ENCODE data around the gene SELP.

The SELP gene

DNA sequence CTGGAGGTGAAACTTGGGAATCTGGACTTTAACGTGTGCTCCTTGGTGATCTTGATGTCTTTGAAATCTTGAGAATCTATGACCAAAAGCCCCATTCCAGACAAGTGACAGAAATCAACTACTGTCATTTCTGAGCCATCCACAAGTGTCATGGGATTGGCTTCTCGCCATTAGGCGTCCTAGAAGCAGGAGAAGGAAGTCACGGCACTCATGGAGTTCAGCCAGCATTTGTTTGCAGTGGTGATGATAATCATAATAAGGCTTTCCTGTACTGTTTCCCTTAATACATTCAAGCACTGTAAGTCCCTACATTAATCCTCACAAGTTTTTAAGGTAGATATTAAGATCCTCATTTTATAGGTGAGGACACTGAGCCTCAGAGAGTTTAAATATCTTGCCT, 55.6 kb downstream of the SELP start:
- ATAC-seq = no peak

DNA sequence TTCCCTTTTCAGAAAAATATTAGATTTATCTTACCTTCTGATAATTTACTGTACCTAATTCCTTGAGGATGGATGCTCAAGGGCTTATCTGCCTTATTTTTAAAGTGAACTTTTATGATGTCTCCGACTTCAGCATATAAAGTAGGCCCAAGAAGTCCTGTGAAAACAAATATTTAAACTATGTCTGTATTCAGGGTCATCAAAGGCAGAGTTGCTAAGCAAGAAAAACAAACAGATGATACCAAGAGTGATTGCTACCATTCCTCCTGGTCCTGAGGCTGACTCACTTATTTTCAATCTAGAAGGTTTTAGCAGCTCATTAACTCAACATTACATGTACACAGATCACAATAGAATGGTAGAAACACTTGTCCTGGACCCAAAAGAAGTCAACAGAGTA, 57.7 kb downstream of the SELP start:
- ATAC-seq = peak; percentile 56 to 81

DNA sequence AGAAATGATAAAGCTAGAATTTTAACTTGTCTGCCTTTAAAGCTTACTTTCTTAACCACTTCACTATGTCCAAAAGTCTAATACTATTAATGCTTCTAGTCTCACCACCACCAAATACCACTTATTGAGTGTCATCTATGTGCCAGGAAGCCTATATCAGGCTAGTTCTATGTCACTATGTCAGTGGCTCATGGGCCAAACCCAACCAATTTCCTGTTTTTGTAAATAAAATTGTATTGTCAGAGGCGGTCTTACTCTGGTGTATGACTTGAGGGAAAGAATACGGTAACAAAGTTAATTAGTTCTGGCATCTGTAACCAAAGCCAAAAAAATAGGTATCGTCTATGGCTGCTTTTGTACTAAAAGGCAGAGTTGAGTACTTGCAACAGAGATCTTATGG, 58.5 kb downstream of the SELP start:
- ATAC-seq = peak in 1 of 2 donors; percentile 34

GRCh38 chr1:169570172-169570574, 59.8 kb downstream of the SELP start:
- ATAC-seq = no peak

DNA sequence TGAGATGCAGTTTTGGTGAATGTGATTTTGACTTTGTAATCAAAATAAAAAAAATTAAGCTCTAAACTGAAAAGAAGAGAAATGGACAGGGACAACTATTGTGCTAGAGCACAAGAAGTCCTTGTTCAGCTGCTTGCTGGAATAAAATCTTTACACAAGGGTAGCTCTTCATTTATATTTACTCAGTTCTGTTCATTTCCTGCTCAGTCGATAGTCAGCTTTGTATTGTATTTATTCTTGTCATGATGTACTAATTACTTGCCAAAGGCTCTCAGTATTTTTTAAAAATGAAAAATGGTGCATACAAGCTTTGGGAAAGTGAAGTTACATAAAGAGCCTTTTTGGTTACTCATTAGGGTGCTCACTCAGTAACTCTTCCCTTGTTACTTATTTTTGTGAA, 61.4 kb downstream of the SELP start:
- ATAC-seq = no peak

GRCh38 chr1:169565335-169566271, 64.3 kb downstream of the SELP start:
- ATAC-seq = no peak

DNA sequence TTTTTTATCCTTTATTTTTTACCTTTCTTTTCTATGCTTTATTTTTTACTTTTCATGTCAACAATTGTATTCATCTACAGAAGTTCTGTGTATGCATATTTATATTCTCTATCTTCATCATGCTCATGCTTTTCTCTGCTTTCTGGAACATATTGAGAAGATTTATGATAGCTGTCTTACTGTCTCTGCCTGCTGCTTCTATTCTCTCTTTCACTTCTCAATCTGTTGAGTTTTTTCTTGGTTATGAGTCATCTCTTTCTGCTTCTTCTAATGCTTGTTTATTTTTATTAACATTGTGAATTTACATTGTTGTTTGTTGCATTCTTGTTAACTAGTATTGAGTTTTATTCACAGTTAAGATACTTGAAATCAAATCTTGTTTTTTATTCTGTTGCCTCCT, 66.3 kb downstream of the SELP start:
- peak; percentile 56 to 60 for ATAC-seq

DNA sequence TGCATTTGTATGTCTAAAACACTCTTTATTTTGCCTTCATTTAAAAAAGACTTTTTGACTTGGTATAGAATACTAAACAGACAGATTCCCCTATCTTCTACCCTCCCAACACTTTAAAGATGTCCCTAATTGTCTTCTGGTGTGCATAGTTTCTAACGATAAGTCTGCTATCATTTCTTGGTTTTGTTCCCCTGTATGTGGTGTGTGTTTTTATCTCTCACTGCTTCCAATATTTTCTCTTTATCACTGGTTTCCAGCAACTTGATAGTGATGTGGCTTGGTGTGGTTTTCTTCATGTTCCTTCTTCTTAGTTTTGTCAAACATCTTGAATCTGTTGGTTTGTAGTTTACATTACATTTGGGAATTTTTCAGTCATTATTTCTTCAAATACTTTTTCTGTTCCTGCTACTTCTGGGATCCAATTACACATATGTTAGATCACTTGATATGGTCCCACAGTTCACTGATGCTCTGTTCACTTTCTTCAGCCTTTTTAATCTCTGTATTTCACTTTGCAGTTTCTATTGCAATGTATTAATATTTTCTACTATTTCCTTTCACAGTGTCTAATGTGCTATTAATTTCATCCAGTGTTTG, 66.8 kb downstream of the SELP start:
- no peak for ATAC-seq

GRCh38 chr1:169561692-169562091, 68.2 kb downstream of the SELP start:
- ATAC-seq = no peak

DNA sequence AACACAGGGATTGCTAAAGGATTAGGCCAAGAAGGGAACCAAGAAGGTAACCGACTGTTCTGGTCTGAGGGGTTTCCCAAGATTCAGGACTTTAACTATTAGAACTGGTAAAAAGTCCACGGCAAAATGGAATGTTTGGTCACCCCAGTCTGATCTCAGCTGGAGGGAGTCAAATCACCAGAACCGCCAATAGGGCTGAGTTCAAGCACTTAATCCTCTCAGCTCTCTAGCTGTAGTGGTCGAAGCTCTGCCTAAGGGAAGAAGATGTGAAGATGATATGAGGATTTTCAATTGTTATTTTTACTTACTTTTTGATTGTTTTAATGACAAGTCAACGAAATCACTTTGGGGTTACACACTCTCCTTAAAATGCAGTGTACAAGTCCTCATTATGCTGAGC, 72.8 kb downstream of the SELP start:
- no peak for ATAC-seq

DNA sequence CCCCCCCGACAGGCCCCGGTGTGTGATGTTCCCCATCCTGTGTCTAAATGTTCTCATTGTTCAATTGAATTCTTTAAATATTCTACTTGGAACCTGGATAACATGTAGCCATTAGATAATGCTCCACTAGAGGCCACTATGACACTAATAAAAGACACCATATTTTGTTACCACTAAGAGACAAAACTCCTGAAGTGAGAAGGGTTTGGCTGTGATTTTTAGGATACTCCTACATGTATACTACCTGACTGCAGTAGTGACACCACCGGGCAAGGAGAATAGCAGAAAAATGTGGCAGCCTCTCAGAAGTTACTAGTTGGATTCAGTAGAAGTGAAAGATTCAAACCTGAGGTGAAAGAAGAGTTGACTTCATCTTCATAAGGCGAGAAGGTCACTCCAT, 79.6 kb downstream of the SELP start:
- ATAC-seq = no peak

DNA sequence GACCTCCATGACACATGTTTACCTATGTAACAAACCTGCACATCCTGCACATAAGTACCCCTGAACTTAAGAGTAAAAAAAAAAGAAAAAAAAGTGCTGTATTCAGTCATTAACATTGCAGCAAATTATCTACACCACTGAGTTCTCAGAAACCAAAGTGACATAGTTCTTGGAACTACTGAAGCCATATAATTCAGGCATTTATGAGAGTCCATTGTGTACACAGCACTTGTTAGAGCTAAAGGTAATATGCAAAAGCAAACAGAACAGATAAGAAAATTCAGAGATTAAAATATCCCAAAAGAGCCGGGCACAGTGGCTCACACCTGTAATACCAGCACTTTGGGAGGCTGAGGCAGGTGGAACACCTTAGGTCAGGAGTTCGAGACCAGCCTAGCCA, 81.6 kb downstream of the SELP start:
- no peak for ATAC-seq

- ATAC-seq = peak; percentile 74 to 81
These were observed 83.6 kb downstream of the SELP start for GRCh38 chr1:169546087-169546995.

GRCh38 chr1:169545472-169545871, 84.5 kb downstream of the SELP start:
- ATAC-seq = no peak

GRCh38 chr1:169538998-169539871, 90.7 kb downstream of the SELP start:
- ATAC-seq = no peak

Measured in activated CD4-positive, CD25-positive, alpha-beta regulatory T cell treated with anti-CD3 and anti-CD28 coated beads, Interleukin-2, amount 50 U/mL, for 24 hours (primary cell).